Endothelial cell of umbilical vein (primary cell): ENCODE results near the gene ZNF652.

ENCODE experiments used
- JUN ChIP-seq: IDR thresholded peaks from 2 replicates; pipeline ENCODE4 v1.6.1; 2011; ENCODE audit warnings: borderline replicate concordance, low read depth; ENCODE audit not compliant: insufficient read length, insufficient read depth
- MYC ChIP-seq: IDR thresholded peaks from one replicate; pipeline ENCODE4 v1.6.1; 2011; ENCODE audit warnings: mild to moderate bottlenecking, low read depth, low read length
- POLR2A ChIP-seq: IDR thresholded peaks from 2 replicates; pipeline ENCODE4 v1.6.1; 2012; ENCODE audit warnings: low read depth, mild to moderate bottlenecking, control low read depth, low read length
- POLR2AphosphoS5 ChIP-seq: IDR thresholded peaks from 2 replicates; pipeline ENCODE4 v1.6.1; 2012; ENCODE audit warnings: low read depth, mild to moderate bottlenecking, control low read depth, low read length, moderate library complexity; ENCODE audit not compliant: insufficient read depth
- TF ChIP-seq, protein P1 (sequence below), 2 donors: IDR thresholded peaks; 1 replicate in 1 of 2; 2 replicates in 1 of 2; pipeline ENCODE4 v1.5.1; 2011; ENCODE audit warnings: low read length in 2 of 2, mild to moderate bottlenecking in 2 of 2, moderate library complexity in 2 of 2, control low read depth in 1 of 2, inconsistent platforms in 1 of 2, low read depth in 1 of 2; ENCODE audit not compliant: insufficient read depth in 1 of 2; ENCODE audit errors: extremely low read depth in 1 of 2
- TF ChIP-seq, protein P2 (sequence below): IDR thresholded peaks from 2 replicates; pipeline ENCODE4 v1.6.1; 2011; ENCODE audit not compliant: insufficient read depth, insufficient read length

- no peak for TF ChIP-seq POLR2A
- TF ChIP-seq, protein P1, sequence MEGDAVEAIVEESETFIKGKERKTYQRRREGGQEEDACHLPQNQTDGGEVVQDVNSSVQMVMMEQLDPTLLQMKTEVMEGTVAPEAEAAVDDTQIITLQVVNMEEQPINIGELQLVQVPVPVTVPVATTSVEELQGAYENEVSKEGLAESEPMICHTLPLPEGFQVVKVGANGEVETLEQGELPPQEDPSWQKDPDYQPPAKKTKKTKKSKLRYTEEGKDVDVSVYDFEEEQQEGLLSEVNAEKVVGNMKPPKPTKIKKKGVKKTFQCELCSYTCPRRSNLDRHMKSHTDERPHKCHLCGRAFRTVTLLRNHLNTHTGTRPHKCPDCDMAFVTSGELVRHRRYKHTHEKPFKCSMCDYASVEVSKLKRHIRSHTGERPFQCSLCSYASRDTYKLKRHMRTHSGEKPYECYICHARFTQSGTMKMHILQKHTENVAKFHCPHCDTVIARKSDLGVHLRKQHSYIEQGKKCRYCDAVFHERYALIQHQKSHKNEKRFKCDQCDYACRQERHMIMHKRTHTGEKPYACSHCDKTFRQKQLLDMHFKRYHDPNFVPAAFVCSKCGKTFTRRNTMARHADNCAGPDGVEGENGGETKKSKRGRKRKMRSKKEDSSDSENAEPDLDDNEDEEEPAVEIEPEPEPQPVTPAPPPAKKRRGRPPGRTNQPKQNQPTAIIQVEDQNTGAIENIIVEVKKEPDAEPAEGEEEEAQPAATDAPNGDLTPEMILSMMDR (IDR thresholded peaks at IDR 0.05; ENCODE audit: extremely low read depth in 1 of 2, insufficient read depth in 1 of 2, low read depth in 1 of 2, low read length in 2 of 2), result no peak
- TF ChIP-seq, protein P2, sequence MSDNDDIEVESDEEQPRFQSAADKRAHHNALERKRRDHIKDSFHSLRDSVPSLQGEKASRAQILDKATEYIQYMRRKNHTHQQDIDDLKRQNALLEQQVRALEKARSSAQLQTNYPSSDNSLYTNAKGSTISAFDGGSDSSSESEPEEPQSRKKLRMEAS, result no peak
- no peak for TF ChIP-seq POLR2AphosphoS5
- no peak for TF ChIP-seq JUN
- TF ChIP-seq MYC, result no peak
These were observed 10.4 kb downstream of the ZNF652 start for GRCh38 chr17:49351572-49352140.
